GM19035 (cell line): ENCODE results near the gene ZNF275.
"Not testable (repeated sequence)": the region's sequence is repeated elsewhere in the genome, so short reads cannot be mapped to it uniquely, and the experiment has no call there.

Source experiments
- ATAC-seq: cut with Tn5 transposase; IDR thresholded peaks from one replicate; pipeline ENCODE4 v1.9.1; 2021; ENCODE audit not compliant: unreplicated experiment

Gene ZNF275, protein sequence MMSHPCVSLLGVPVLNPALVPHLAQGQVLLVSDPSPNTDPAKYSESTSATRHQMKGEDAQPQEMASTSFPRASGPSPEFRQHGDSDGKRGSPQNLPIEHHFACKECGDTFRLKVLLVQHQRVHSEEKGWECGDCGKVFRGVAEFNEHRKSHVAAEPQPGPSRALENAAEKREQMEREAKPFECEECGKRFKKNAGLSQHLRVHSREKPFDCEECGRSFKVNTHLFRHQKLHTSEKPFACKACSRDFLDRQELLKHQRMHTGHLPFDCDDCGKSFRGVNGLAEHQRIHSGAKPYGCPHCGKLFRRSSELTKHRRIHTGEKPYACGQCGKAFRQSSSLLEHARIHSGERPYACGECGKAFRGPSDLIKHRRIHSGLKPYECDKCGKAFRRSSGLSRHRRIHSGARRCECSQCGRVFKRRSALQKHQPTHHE

DNA sequence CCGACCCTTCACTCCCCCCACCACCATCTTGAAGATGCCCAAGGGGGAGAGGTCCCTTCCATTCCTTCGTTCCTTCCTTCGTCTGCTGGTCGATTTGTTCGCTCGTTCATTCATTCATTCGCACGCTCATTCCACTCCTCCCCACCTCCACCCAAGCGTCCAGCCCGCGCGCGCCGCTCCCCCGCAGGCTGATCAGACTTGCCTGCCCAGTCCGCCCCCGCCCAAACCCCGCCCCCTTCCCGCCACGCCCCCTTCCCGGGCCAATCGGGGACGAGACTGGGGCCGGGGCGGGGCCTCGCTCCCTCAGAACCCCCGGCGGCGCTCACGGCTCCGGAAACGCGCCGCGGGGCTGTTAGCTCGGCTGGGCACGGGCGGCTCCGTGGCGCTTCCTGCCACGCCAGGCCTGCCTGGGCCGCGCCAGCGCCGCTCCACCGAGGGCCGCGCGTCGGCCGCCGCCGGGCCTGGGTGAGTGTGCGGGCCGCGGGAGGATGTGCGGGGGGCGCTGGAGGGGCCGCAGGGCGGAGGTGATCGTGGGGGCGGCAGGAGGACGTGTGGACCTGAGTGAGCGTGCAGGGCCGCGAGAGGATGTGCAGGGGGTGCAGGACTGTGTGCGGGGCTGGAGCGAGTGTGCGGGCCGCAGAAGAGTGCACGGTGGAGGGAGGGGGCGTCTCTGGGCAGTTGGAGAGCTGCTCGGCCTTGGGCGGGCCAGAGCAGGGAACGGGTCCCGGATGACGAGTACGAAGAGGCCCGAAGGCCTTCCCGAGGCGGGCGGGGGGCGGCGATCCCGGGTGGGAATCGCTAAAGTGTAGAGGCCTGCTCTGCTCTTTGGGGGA, at the start of gene ZNF275:
Gene ZNF275 (plus strand): TSS at position 333 of the 833 bp plus-strand sequence. CDS start 2,527 bp downstream, outside the sequence.
- peak; percentile 83 for ATAC-seq

DNA sequence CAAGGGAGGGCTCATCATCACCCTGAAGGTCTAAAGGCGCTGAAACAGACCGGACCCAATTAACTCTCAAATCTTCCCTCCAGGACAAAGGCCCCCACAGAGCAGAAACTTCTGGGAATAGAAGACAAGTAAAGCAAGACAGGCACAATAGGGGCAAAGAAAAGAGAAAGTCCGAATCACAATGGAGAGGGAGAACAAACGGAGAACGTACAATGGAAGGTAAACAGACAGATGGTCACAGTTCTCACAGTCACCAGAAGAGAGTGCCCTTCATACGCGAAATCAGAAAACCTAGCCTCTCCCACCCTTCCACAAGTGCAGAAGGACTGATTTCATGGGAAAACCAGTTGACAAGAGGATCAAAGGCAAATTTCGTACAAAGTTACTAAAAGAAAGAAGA, 48.3 kb upstream of the ZNF275 start:
- ATAC-seq: not testable (repeated sequence)

DNA sequence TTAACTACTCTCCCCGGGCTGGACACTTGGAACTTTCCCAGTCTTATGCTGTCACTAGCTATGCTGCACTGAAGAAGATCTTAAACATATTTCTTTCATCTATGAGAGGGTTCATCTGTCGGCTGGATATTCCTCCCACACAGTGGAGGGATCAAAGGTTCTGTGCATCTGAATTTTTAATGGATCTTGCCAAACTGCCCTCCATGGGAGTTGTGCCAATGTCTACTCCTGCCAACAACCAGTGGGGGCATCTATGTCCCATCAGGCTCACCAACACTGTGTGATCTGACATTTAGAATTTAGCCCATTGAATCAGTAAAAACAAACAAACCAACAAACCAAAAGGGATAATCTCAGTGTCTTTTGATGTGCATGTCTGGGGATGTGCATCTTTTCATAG, 45.1 kb upstream of the ZNF275 start:
- ATAC-seq: not testable (repeated sequence)

GRCh38 chrX:153293485-153294071, 40.4 kb upstream of the ZNF275 start:
- not testable (repeated sequence) for ATAC-seq

DNA sequence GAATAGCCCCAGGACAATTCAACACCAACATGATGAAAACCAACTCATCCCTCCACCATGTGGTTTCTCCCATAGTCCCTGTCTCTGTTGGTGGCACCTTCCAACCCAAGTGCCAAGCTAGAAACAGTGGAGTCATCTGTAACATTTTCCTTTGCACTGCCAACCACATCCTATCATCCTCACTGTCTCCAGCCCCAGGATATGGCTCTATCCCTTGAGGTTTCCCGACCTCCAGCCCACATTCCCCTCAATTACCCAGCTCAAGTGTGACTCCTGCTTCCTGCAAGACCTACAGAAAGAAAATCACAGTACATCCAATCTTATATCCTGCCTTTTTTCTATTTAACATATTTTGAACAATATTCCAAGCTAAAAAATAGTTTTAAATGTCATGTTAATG, 36.6 kb upstream of the ZNF275 start:
- no peak for ATAC-seq

DNA sequence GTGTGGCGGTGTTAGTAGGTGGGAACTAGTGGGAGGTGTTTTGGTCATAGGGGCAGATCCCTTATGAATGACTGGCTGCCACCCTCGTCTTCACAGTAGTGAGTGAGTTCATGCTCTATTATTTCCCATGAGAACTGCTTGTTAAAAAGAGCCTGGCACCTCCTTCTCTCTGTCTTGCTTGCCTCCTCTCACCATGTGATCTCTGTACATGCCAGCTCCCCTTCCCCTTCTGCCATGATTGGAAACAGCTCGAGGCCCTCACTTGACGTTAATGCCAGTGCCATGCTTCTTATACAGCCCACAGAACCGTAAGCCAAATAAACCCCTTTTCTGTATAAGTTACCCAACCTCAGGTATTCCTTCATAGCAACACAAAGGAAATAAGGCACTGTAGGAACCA, 34.1 kb upstream of the ZNF275 start:
- ATAC-seq: no peak

DNA sequence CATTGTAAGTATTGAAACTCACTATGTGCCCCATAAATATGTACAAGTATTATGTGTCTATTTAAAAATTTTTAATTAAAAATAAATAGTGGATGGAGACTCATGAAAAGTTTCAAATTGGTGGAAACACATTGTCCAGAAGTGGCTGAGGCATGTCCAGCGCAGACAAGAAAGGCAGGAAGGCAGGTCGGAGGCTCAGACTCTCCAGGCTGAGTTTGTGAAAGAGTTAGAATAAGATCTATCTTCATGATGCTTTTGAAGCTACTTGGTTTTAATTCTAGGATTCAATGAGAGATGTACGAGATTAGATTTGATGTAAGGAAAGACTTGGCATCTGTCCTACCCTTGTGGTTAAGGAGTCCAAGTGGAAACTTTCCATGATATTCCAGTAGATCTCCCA, 32.2 kb upstream of the ZNF275 start:
- no peak for ATAC-seq

DNA sequence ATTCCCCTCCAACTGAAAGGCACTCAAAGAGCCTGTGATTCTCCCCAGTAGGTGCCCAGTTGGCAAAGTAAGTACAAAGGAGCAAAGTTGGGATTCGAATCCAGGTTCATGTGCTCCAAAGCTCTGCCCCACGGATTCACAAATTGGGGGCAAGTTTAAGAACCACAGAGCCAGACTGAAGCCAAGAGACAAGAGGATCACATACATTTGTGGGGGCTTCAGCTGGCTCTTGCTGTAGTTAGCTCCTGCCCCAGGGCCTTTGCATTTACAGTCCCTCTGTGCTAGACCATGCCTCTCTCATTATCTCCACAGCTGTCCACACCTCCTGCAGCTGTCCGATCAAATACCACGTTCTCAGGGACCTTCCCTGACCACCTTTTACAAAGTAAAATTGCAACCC, 31.2 kb upstream of the ZNF275 start:
- no peak for ATAC-seq

- no peak for ATAC-seq
Observed at GRCh38 chrX:153303276-153304262, 30.4 kb upstream of the ZNF275 start.

DNA sequence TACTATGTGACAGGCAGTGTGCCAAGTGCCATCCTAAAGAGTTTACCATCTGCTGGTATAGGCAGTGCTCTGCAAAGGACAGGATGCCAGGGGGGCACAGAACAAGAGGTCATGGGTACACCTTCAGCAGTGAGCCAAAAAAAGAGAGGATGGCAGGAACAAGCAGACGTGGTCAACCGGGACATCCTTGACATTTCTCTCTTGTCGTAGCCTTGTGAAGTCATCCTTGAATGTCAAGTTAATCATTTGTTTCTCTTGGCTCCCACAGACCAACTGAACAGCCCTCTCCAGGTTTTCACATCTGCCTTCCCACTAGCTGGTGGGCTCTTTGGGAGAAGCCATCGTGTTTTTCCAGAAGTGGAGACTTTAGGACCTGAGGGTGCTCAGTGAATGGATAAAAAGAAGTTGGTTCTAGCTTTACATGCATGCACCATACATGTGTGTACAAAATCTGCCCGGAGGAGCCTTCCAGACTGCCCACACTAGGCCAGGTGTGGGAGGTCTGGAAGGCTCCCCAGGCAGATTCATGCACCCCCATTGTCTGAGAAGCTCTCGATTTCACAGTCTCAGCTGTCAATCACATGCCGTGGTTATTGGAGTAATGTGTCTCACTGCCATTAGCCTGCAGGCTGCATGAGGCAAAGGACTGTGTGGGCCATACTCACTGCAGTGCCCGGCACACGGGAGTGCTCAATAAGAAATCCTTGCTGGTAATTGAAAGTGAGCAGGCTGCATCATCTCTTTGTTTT, 28.8 kb upstream of the ZNF275 start:
- no peak for ATAC-seq

- no peak for ATAC-seq
Observed at GRCh38 chrX:153305972-153306371, 28.0 kb upstream of the ZNF275 start.

DNA sequence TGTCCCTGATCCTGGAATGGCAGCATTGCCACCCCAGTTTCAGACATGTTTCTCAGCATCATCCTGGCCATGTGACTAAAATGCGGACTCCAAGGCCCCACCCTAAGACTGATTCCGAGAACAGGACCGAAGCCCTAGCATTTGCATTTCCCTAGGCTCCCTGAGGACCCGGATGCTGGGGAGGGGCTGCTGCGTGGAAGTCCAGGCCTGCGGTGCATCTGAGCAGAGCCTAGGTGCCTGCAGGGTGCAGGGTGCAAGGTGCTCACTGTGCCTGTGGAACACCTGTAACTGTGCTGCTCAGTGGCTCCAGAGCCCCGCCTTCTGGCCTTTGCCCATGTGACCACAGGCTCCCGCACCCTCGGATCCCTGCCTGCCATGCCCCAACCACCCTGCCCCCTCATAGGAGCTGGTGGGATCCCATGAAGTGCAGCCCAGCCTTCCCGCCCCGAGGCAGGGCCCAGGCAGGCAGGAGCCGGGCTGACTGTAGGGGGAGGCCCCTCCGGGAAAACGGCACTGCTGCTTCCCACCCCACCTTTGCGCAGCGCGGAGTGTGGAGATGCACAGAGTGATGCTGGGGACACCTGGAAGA, 27.3 kb upstream of the ZNF275 start:
- no peak for ATAC-seq

GRCh38 chrX:153307276-153308178, 26.4 kb upstream of the ZNF275 start:
- no peak for ATAC-seq

GRCh38 chrX:153310901-153311300, 23.1 kb upstream of the ZNF275 start:
- no peak for ATAC-seq

DNA sequence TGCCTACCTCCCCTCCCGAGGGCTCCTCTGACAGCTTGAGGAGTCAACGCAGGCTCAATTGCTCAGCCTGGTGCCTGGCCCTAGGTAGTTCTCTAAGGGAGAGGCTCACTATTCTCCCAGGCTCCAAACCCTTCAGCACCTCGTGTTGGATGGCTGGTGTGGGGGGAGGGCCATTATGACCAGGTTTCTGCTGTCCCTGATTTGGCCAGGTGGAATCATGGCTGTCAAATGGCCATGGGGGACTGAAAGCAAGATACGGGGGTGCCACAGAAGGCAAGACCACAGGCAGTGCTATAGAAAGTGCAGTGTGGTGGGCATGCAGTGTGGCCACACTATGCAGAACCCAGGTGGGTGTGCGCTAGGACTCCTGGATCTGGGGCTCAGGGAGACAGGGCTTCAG, 21.9 kb upstream of the ZNF275 start:
- no peak for ATAC-seq

GRCh38 chrX:153312842-153313241, 21.1 kb upstream of the ZNF275 start:
- ATAC-seq: no peak

- ATAC-seq: no peak
Observed at GRCh38 chrX:153317306-153317705, 16.6 kb upstream of the ZNF275 start.

DNA sequence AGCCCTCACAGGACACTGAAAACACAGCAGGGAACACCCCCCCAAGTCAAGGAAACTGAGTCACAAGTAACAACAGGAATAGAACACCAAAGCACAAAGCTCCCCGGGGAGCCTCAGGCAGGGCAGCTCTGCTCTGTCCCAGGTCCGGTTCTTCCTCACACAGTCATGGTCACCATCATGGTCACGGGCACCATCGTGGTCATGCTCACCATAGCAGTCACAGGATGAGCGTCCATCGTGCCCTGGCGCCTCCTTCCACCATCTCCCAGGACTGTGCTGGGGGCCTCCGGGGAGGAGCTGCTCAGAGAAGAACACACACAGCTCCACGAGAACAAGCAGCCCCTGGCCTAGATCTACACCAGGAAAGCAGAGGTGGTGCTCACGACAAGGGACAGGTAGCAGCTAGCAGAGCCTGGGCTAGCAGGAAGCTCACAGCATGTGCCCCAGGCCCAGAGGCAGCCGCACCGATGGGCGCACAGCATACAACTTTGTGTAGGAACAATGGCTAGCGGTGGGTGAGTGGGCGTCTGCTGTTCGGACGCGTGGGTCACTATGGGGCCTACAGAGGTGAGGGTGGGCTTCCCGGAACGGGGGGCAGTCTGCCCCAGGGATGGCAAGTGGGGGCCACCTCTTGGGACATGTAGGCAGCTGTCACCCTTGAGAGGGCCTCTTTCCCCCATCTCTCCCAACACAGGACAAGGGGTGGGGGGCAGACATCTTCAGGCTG, 15.8 kb upstream of the ZNF275 start:
- no peak for ATAC-seq
